ENCODE results near the gene CCBE1.

Gene CCBE1

GRCh38 chr18:59565957-59566356 lies 131.3 kb downstream of the CCBE1 start:
- no peak for DNase-seq

- no peak for DNase-seq
These were observed 132.7 kb downstream of the CCBE1 start for GRCh38 chr18:59564561-59564960.

- DNase-seq, result no peak
These were observed 133.9 kb downstream of the CCBE1 start for GRCh38 chr18:59563176-59563785.

- DNase-seq, result no peak
These were observed 134.5 kb downstream of the CCBE1 start for GRCh38 chr18:59562751-59563150.

- no peak for DNase-seq
These were observed 135.6 kb downstream of the CCBE1 start for GRCh38 chr18:59561612-59562011.

- no peak for DNase-seq
These were observed 136.7 kb downstream of the CCBE1 start for GRCh38 chr18:59560556-59560955.

- DNase-seq, result no peak
These were observed 137.7 kb downstream of the CCBE1 start for GRCh38 chr18:59559528-59559927.

- DNase-seq, result no peak
These were observed 141.1 kb downstream of the CCBE1 start for GRCh38 chr18:59555995-59556659.

GRCh38 chr18:59554796-59555335 lies 142.4 kb downstream of the CCBE1 start:
- DNase-seq, result no peak

GRCh38 chr18:59553273-59553870 lies 143.9 kb downstream of the CCBE1 start:
- DNase-seq, result no peak

- no peak for DNase-seq
These were observed 145.2 kb downstream of the CCBE1 start for GRCh38 chr18:59551902-59552635.

GRCh38 chr18:59550174-59550516 lies 147.1 kb downstream of the CCBE1 start:
- no peak for DNase-seq

- no peak for DNase-seq
These were observed 147.6 kb downstream of the CCBE1 start for GRCh38 chr18:59549503-59550173.

GRCh38 chr18:59547581-59548182 lies 149.5 kb downstream of the CCBE1 start:
- no peak for DNase-seq

GRCh38 chr18:59546188-59546587 lies 151.0 kb downstream of the CCBE1 start:
- DNase-seq, result no peak

- DNase-seq, result no peak
These were observed 156.4 kb downstream of the CCBE1 start for GRCh38 chr18:59540780-59541179.

GRCh38 chr18:59540346-59540745 lies 156.9 kb downstream of the CCBE1 start:
- DNase-seq, result no peak

GRCh38 chr18:59539108-59539507 lies 158.1 kb downstream of the CCBE1 start:
- no peak for DNase-seq

- no peak for DNase-seq
These were observed 159.6 kb downstream of the CCBE1 start for GRCh38 chr18:59537579-59537978.

- no peak for DNase-seq
These were observed 161.1 kb downstream of the CCBE1 start for GRCh38 chr18:59536166-59536565.

GRCh38 chr18:59535055-59535454 lies 162.2 kb downstream of the CCBE1 start:
- no peak for DNase-seq

- DNase-seq, result no peak
These were observed 168.4 kb downstream of the CCBE1 start for GRCh38 chr18:59528866-59529265.

All from activated CD8-positive, alpha-beta memory T cell treated with anti-CD3 and anti-CD28 coated beads, Interleukin-2, amount 50 U/mL, for 48 hours (primary cell).